DND-41 (cell line): ENCODE measurements around the gene FAM83B.

Experiments used
- ATAC-seq: fragments of 200-7000 bp; cut with Tn5 transposase; 3 replicates; pipeline ENCODE4 v1.9.1; 2021; ENCODE audit warnings: low read depth; ENCODE audit not compliant: insufficient read depth
- DNase-seq: peaks from one replicate; pipeline ENCODE4 v3.0.0-alpha.2; 2020
- H2AFZ ChIP-seq: 2 replicates; pipeline ENCODE4 v1.6.0; 2012; ENCODE audit warnings: low read depth, low read length
- H3K27ac ChIP-seq: 2 replicates; pipeline ENCODE4 v1.5.1; 2012; ENCODE audit warnings: low read length, inconsistent platforms
- H3K27me3 ChIP-seq: fragments of 200-600 bp; sonication (generic); 2 replicates; pipeline ENCODE4 v1.6.0; 2012; ENCODE audit warnings: low read length, mild to moderate bottlenecking, inconsistent platforms; ENCODE audit not compliant: insufficient read depth, poor library complexity
- H3K36me3 ChIP-seq: 2 replicates; pipeline ENCODE4 v1.5.1; 2012; ENCODE audit warnings: low read length, inconsistent platforms; ENCODE audit not compliant: insufficient read depth
- H3K4me1 ChIP-seq: 2 replicates; pipeline ENCODE4 v1.5.1; 2012; ENCODE audit warnings: mild to moderate bottlenecking, low read length; ENCODE audit not compliant: insufficient read depth
- H3K4me2 ChIP-seq: 2 replicates; pipeline ENCODE4 v1.6.0; 2012; ENCODE audit warnings: mild to moderate bottlenecking, moderate library complexity, low read length, inconsistent platforms; ENCODE audit not compliant: insufficient read depth
- H3K4me3 ChIP-seq, 2 experiments: fragments of 200-600 bp in 1 of 2; shearing (Covaris generic) in 1 of 2; 2 replicates each; pipeline ENCODE4 v1.5.1; 2012 to 2016; ENCODE audit warnings: inconsistent platforms in 2 of 2, low read length in 2 of 2, mild to moderate bottlenecking in 2 of 2, low read depth in 1 of 2, moderate library complexity in 1 of 2
- H3K79me2 ChIP-seq: 2 replicates; pipeline ENCODE4 v1.6.0; 2012; ENCODE audit warnings: low read length, inconsistent platforms; ENCODE audit not compliant: insufficient read depth
- H3K9ac ChIP-seq: 2 replicates; pipeline ENCODE4 v1.6.0; 2012; ENCODE audit warnings: low read depth, mild to moderate bottlenecking, inconsistent platforms, low read length, moderate library complexity
- H3K9me3 ChIP-seq: 2 replicates; pipeline ENCODE4 v1.5.1; 2012; ENCODE audit warnings: low read length, moderate library complexity, mild to moderate bottlenecking, inconsistent platforms; ENCODE audit not compliant: insufficient read depth, severe bottlenecking
- H4K20me1 ChIP-seq: 2 replicates; pipeline ENCODE4 v1.6.0; 2012; ENCODE audit warnings: low read length; ENCODE audit not compliant: insufficient read depth
- EZH2 ChIP-seq: IDR thresholded peaks from 3 replicates; pipeline ENCODE4 v1.6.1; 2012; ENCODE audit warnings: borderline replicate concordance, low read depth, mild to moderate bottlenecking, moderate library complexity, low read length, inconsistent platforms; ENCODE audit not compliant: severe bottlenecking
- TF ChIP-seq, protein P1 (sequence below): IDR thresholded peaks from 2 replicates; pipeline ENCODE4 v1.5.1; 2012; ENCODE audit warnings: borderline replicate concordance, low read length, moderate library complexity, mild to moderate bottlenecking; ENCODE audit not compliant: poor library complexity, severe bottlenecking; ENCODE audit errors: extremely low read depth

FAM83B gene

GRCh38 chr6:54860132-54860531 lies 13.6 kb downstream of the FAM83B start:
- H4K20me1 ChIP-seq, result no peaks in the 10 kb centered on the region
- no peak overlapping the region for H3K4me3 ChIP-seq
- no peaks in the 10 kb centered on the region for H3K27me3 ChIP-seq
- H3K36me3 ChIP-seq, result no peaks in the 10 kb centered on the region
- no peaks in the 10 kb centered on the region for H3K79me2 ChIP-seq
- H2AFZ ChIP-seq, result no peak overlapping the region
- TF ChIP-seq, protein P1, sequence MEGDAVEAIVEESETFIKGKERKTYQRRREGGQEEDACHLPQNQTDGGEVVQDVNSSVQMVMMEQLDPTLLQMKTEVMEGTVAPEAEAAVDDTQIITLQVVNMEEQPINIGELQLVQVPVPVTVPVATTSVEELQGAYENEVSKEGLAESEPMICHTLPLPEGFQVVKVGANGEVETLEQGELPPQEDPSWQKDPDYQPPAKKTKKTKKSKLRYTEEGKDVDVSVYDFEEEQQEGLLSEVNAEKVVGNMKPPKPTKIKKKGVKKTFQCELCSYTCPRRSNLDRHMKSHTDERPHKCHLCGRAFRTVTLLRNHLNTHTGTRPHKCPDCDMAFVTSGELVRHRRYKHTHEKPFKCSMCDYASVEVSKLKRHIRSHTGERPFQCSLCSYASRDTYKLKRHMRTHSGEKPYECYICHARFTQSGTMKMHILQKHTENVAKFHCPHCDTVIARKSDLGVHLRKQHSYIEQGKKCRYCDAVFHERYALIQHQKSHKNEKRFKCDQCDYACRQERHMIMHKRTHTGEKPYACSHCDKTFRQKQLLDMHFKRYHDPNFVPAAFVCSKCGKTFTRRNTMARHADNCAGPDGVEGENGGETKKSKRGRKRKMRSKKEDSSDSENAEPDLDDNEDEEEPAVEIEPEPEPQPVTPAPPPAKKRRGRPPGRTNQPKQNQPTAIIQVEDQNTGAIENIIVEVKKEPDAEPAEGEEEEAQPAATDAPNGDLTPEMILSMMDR, result no peak
- no peak for TF ChIP-seq EZH2
- no peaks in the 10 kb centered on the region for H3K4me1 ChIP-seq
- no peak overlapping the region for H3K4me2 ChIP-seq
- ATAC-seq, result no peak
- DNase-seq, result no peak
- no peaks in the 10 kb centered on the region for H3K9me3 ChIP-seq
- H3K9ac ChIP-seq, result no peak overlapping the region
- no peak overlapping the region for H3K27ac ChIP-seq

GRCh38 chr6:54860739-54861138 lies 14.2 kb downstream of the FAM83B start:
- DNase-seq (no peak), ATAC-seq (no peak)
- Histone ChIP-seq H2AFZ (no peak overlapping the region), H3K4me1 (no peaks in the 10 kb centered on the region), H3K79me2 (no peaks in the 10 kb centered on the region), H4K20me1 (no peaks in the 10 kb centered on the region), H3K4me3 (no peak overlapping the region), H3K27me3 (no peaks in the 10 kb centered on the region), H3K9ac (no peak overlapping the region), H3K36me3 (no peaks in the 10 kb centered on the region), H3K27ac (no peak overlapping the region), H3K9me3 (no peaks in the 10 kb centered on the region), H3K4me2 (no peak overlapping the region)
- TF ChIP-seq, protein P1, result no peak
- TF ChIP-seq EZH2, result no peak

DNA sequence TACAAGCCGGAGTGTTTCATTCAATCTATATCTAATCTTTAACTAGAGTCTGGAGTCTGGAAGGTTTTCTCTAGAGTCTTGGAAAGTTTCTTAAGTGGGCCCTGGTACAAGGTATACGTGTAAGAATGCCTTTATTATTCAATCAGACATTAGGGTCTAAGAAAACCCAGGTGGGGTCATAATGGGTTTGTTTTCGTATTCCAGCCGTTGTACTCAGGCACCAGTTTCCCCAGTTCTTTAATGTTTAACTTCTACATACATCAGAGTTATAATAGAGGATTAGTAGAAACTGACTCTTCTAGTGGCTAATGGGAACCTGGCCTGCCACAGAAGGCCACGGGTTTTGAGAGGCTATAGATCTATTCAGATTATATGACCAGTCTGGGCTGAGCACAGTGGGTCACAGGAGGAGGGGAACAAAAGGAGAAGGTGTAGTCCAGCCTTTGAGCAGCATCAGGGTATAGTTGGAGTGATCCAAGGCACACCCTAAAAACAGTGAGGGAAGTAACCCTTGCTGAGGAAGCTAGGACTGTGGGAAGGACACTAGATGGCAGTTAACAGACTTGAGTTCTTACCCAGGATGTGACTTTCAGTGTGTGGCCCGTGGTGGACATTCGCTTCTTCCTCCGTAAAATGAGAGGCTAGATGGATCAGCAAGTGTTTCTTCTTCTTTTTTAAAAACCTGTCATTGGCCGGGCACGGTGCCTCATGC lies 15.5 kb downstream of the FAM83B start:
- no peak for DNase-seq
- H3K27ac ChIP-seq, result no peak overlapping the region

More for the DNA sequence above, 15.5 kb downstream of the FAM83B start:
- Histone ChIP-seq H3K4me2 (no peak overlapping the region), H3K4me1 (no peaks in the 10 kb centered on the region), H3K36me3 (no peaks in the 10 kb centered on the region), H4K20me1 (no peaks in the 10 kb centered on the region), H2AFZ (no peak overlapping the region), H3K27me3 (no peaks in the 10 kb centered on the region), H3K4me3 (no peak overlapping the region), H3K79me2 (no peaks in the 10 kb centered on the region), H3K9me3 (no peaks in the 10 kb centered on the region), H3K9ac (no peak overlapping the region)
- no peak for TF ChIP-seq EZH2
- TF ChIP-seq, protein P1, result no peak
- no peak for ATAC-seq
